ENCODE measurements around the gene BICDL2. TPM values are rescaled to one million over a fixed set of nuclear protein-coding genes. Genes with fewer than 3 reads are reported as not detected.

BICDL2 gene
- total and polyA plus RNA-seq, 9 of the 15 experiments (the other 6 are each of a cell fraction or from before 2014, with no cell fraction given), result 0.09 to 0.28 (median 0.09) TPM; not detected in 6

GRCh38 chr16:3023669-3024478 is 12.9 kb downstream of the BICDL2 start, which contains the start of the genes HCFC1R1 and THOC6 (continued):
- TF ChIP-seq, protein P1, sequence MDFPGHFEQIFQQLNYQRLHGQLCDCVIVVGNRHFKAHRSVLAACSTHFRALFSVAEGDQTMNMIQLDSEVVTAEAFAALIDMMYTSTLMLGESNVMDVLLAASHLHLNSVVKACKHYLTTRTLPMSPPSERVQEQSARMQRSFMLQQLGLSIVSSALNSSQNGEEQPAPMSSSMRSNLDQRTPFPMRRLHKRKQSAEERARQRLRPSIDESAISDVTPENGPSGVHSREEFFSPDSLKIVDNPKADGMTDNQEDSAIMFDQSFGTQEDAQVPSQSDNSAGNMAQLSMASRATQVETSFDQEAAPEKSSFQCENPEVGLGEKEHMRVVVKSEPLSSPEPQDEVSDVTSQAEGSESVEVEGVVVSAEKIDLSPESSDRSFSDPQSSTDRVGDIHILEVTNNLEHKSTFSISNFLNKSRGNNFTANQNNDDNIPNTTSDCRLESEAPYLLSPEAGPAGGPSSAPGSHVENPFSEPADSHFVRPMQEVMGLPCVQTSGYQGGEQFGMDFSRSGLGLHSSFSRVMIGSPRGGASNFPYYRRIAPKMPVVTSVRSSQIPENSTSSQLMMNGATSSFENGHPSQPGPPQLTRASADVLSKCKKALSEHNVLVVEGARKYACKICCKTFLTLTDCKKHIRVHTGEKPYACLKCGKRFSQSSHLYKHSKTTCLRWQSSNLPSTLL (IDR thresholded peaks at IDR 0.05), result no peak
- TF ChIP-seq CBX8 (IDR thresholded peaks at IDR 0.05; ENCODE audit: borderline replicate concordance, extremely low read depth, low read depth, low read length, poor library complexity, severe bottlenecking) (no peak), BRD9 (IDR thresholded peaks at IDR 0.05; ENCODE audit: low read depth, partially characterized antibody) (no peak), EGR1 (conservative IDR thresholded peaks at IDR 0.05) (peak; percentile 63; the same call in 1 of the 2 replicates), BMI1 (IDR thresholded peaks at IDR 0.05; ENCODE audit: low read length) (no peak), HDAC3 (IDR thresholded peaks at IDR 0.05; ENCODE audit: borderline replicate concordance, partially characterized antibody) (no peak), GABPB2 (CRISPR knock-in tag; conservative IDR thresholded peaks at IDR 0.05) (no peak), RBM22 (IDR thresholded peaks at IDR 0.05; ENCODE audit: low read depth, low read length, poor library complexity, severe bottlenecking) (peak; percentile 90), STAT5A (IDR thresholded peaks at IDR 0.05; ENCODE audit: borderline replicate concordance, low read length) (no peak), NCOA4 (IDR thresholded peaks at IDR 0.05; ENCODE audit: partially characterized antibody) (no peak), HMGN3 (IDR thresholded peaks at IDR 0.05; ENCODE audit: borderline replicate concordance, extremely low read depth, insufficient read length, low read depth, low read length) (peak; percentile 15), ETV1 (tag; conservative IDR thresholded peaks at IDR 0.05; ENCODE audit: low read depth) (peak; percentile 72), THAP12 (CRISPR knock-in tag; IDR thresholded peaks at IDR 0.05) (peak; percentile 71), ZNF174 (CRISPR knock-in tag; IDR thresholded peaks at IDR 0.05) (no peak), RBBP5 (IDR thresholded peaks at IDR 0.05; ENCODE audit: borderline replicate concordance, insufficient read depth, low read length, poor library complexity, severe bottlenecking) (peak; percentile 61), ZNF717 (CRISPR knock-in tag; IDR thresholded peaks at IDR 0.05) (no peak), NKRF (IDR thresholded peaks at IDR 0.05; ENCODE audit: borderline replicate concordance) (peak; percentile 73; the same call in 1 of the 2 replicates), FOSL1 (tag; conservative IDR thresholded peaks at IDR 0.05) (no peak; the same call in 1 of the 2 replicates), HMG20B (CRISPR knock-in tag; IDR thresholded peaks at IDR 0.05) (no peak)
- TF ChIP-seq, protein P2, sequence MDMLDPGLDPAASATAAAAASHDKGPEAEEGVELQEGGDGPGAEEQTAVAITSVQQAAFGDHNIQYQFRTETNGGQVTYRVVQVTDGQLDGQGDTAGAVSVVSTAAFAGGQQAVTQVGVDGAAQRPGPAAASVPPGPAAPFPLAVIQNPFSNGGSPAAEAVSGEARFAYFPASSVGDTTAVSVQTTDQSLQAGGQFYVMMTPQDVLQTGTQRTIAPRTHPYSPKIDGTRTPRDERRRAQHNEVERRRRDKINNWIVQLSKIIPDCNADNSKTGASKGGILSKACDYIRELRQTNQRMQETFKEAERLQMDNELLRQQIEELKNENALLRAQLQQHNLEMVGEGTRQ (CRISPR knock-in tag; IDR thresholded peaks at IDR 0.05), result peak; percentile 95

Measured in K562 (cell line).